Effector CD4-positive, alpha-beta T cell (primary cell): ENCODE data around the gene SPAG7.

Experiments used
- DNase-seq: peaks from one replicate; pipeline ENCODE4 v3.0.0-alpha.2; 2020
- total RNA-seq: gene quantifications from one replicate; lab custom pipeline; 2026; lab: John Stamatoyannopoulos, UW

Gene SPAG7
- total RNA-seq: 16.5 reads per million, percentile 42 among the genes with 10 or more reads in this experiment

GRCh38 chr17:4967539-4968485 is at the start of gene SPAG7:
Gene SPAG7, minus strand, starts transcription at chr17:4967817. Its CDS starts 13 bp downstream, at chr17:4967804.
- DNase-seq: peak; percentile 86

GRCh38 chr17:5014357-5014756 is 46.7 kb upstream of the SPAG7 start:
- no peak for DNase-seq

GRCh38 chr17:5011928-5012327 is 44.3 kb upstream of the SPAG7 start:
- no peak for DNase-seq

- DNase-seq: no peak
These were observed 35.7 kb upstream of the SPAG7 start for GRCh38 chr17:5003214-5003867.

GRCh38 chr17:5002121-5002788 is 34.6 kb upstream of the SPAG7 start:
- DNase-seq: no peak

- no peak for DNase-seq
These were observed 32.6 kb upstream of the SPAG7 start for GRCh38 chr17:5000237-5000639.

- DNase-seq: no peak
These were observed 31.9 kb upstream of the SPAG7 start for GRCh38 chr17:4999430-5000093.

GRCh38 chr17:4998732-4999429 is 31.3 kb upstream of the SPAG7 start:
- no peak for DNase-seq

- peak; percentile 23 for DNase-seq
These were observed 30.6 kb upstream of the SPAG7 start for GRCh38 chr17:4998027-4998731.

- peak; percentile 85 for DNase-seq
These were observed 29.8 kb upstream of the SPAG7 start, which contains the start of the genes INCA1 and KIF1C for GRCh38 chr17:4997302-4998026. Gene INCA1, minus strand, starts transcription at chr17:4997522. Its CDS starts 3,085 bp downstream, at chr17:4994437. Gene KIF1C, plus strand, starts transcription at chr17:4997950. Its CDS starts 2,297 bp downstream, at chr17:5000247.

GRCh38 chr17:4994081-4994595 is 26.5 kb upstream of the SPAG7 start:
- no peak for DNase-seq

GRCh38 chr17:4987767-4988567 is 20.4 kb upstream of the SPAG7 start:
- no peak for DNase-seq

- peak; percentile 87 for DNase-seq
These were observed 19.5 kb upstream of the SPAG7 start, which contains the start of gene CAMTA2 for GRCh38 chr17:4986951-4987766. Gene CAMTA2, minus strand, starts transcription at chr17:4987675. Its CDS starts 1,453 bp downstream, at chr17:4986222.

- no peak for DNase-seq
These were observed 18.8 kb upstream of the SPAG7 start for GRCh38 chr17:4986403-4986802.

- DNase-seq: no peak
These were observed 14.7 kb upstream of the SPAG7 start for GRCh38 chr17:4982305-4982704.

- peak; percentile 45 for DNase-seq
These were observed 13.1 kb upstream of the SPAG7 start for GRCh38 chr17:4980644-4981216.

GRCh38 chr17:4978726-4979125 is 11.1 kb upstream of the SPAG7 start:
- no peak for DNase-seq
